ENCODE data around the gene VANGL1.

Gene VANGL1

DNA sequence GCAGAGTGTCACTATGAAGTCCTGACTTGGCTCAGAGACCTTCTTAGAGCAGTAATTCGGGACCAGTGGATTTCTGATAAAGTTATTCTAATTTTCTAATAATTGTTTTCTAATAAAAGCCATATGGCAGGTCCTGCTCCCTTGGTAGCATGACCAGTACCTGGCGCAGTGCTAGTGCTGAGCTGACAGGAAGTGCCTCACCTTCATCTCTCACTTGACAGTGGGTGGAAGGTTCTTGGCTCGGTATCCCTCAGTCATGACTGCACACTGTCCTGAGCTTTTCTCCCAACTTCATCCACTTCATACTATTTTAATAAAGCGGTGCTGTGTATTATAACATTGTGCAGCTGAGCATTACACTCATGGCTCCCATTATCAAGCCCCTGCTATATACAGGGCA lies 14.1 kb downstream of the VANGL1 start:
- Histone ChIP-seq H3K36me3 (peaks cover 36 to 57% (median 46%) of the 10 kb centered on the region in 11 experiments), H3K9ac (no peak overlapping the region), H3K9me3 (replicated peaks in 1 of 11) (peaks cover 0 to 10% (median 6%) of the 10 kb centered on the region in 11 experiments; a peak in 9 of 22 replicates), H3K4me3 (no peak overlapping the region), H3K27me3 (no peaks in the 10 kb centered on the region), H3K4me2 (peak overlapping the region; percentile 2 to 82 (median 72); a peak in 14 of 22 replicates), H3K27ac (no peak overlapping the region), H4K20me1 (peaks cover 0 to 5% (median 0%) of the 10 kb centered on the region in 11 experiments; a peak in 1 of 22 replicates), H3K4me1 (peaks cover 24 to 50% (median 35%) of the 10 kb centered on the region in 10 experiments)
- no peak for TF ChIP-seq Cebpa-rat (IDR thresholded peaks at IDR 0.05)

- peaks cover 0 to 5% (median 0%) of the 10 kb centered on the region in 11 experiments; a peak in 1 of 22 replicates for H4K20me1 ChIP-seq
- H3K4me2 ChIP-seq = peak overlapping the region in 5 of 11 experiments; percentile 2 to 79 (median 51); a peak in 2 of 22 replicates
- H3K4me3 ChIP-seq = no peak overlapping the region
- peaks cover 0 to 10% (median 6%) of the 10 kb centered on the region in 11 experiments; a peak in 9 of 22 replicates for H3K9me3 ChIP-seq (replicated peaks in 1 of 11)
- TF ChIP-seq Cebpa-rat (IDR thresholded peaks at IDR 0.05) = no peak
- H3K36me3 ChIP-seq = peaks cover 39 to 59% (median 47%) of the 10 kb centered on the region in 11 experiments
- no peak overlapping the region for H3K9ac ChIP-seq
- no peak overlapping the region for H3K27ac ChIP-seq
- no peaks in the 10 kb centered on the region for H3K27me3 ChIP-seq
- peaks cover 24 to 46% (median 35%) of the 10 kb centered on the region in 10 experiments for H3K4me1 ChIP-seq
Observed at GRCh38 chr1:115656461-115657077, 14.8 kb downstream of the VANGL1 start.

DNA sequence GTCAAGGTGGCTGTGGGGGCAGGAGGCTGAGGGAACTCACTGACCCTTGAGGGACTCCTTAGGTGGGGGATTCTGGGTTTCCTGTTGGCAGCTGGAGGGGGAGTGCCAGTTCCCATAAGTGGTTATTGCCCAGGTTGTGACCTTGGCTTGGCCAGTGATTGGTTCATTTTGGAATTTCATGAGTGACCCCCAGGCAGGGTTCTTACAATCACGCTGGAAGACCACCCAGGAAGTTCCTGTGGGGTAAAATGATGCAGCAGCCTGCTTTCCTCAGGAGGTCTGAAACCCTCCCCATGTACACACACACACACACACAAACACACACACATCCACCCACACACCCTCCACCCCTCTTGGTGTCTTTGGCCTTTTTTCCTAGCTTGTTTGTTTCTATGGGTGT lies 16.9 kb downstream of the VANGL1 start:
- peaks cover 0 to 5% (median 0%) of the 10 kb centered on the region in 11 experiments; a peak in 1 of 22 replicates for H4K20me1 ChIP-seq
- peaks cover 23 to 33% (median 27%) of the 10 kb centered on the region in 10 experiments for H3K4me1 ChIP-seq
- H3K4me2 ChIP-seq = no peak overlapping the region
- TF ChIP-seq Cebpa-rat (IDR thresholded peaks at IDR 0.05) = no peak
- no peak overlapping the region for H3K4me3 ChIP-seq
- H3K9ac ChIP-seq = no peak overlapping the region
- H3K9me3 ChIP-seq (replicated peaks in 1 of 11) = peaks cover 0 to 10% (median 6%) of the 10 kb centered on the region in 11 experiments; a peak in 9 of 22 replicates
- H3K27ac ChIP-seq = no peak overlapping the region
- peaks cover 35 to 64% (median 51%) of the 10 kb centered on the region in 11 experiments for H3K36me3 ChIP-seq
- H3K27me3 ChIP-seq = no peaks in the 10 kb centered on the region

DNA sequence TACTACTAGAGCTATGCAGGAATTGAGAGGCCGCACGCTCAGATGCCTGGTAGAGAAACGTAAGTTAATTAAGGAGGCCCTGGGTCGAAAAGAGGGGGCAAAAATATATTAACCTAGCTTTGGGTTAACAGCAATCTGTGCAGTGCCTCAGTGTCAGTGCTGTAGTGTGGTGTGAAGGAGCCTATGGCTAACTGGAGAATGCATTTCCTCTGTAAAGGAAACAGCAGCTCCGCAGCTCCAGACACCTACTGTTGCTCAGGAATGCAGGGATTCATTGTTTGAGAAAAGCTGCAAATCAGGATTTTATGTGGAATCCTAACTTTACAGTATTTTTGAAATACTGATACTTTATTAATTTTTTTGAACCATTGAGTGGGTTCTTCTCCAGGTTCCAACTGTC lies 18.4 kb downstream of the VANGL1 start:
- peaks cover 0 to 10% (median 6%) of the 10 kb centered on the region in 11 experiments; a peak in 9 of 22 replicates for H3K9me3 ChIP-seq (replicated peaks in 1 of 11)
- H3K36me3 ChIP-seq = peaks cover 50 to 79% (median 66%) of the 10 kb centered on the region in 11 experiments
- no peak overlapping the region for H3K9ac ChIP-seq
- peaks cover 8 to 18% (median 12%) of the 10 kb centered on the region in 10 experiments for H3K4me1 ChIP-seq
- H3K4me3 ChIP-seq = no peak overlapping the region
- H3K27ac ChIP-seq = no peak overlapping the region
- no peak overlapping the region for H3K4me2 ChIP-seq
- TF ChIP-seq Cebpa-rat (IDR thresholded peaks at IDR 0.05) = no peak
- no peaks in the 10 kb centered on the region for H4K20me1 ChIP-seq
- H3K27me3 ChIP-seq = no peaks in the 10 kb centered on the region

- H3K4me3 ChIP-seq = no peak overlapping the region
- H3K36me3 ChIP-seq = peaks cover 60 to 89% (median 76%) of the 10 kb centered on the region in 11 experiments
- H3K4me2 ChIP-seq = no peak overlapping the region
- peaks cover 0 to 8% (median 2%) of the 10 kb centered on the region in 10 experiments; a peak in 11 of 20 replicates for H3K4me1 ChIP-seq
- H3K27me3 ChIP-seq = no peaks in the 10 kb centered on the region
- H4K20me1 ChIP-seq = no peaks in the 10 kb centered on the region
- H3K9ac ChIP-seq = no peak overlapping the region
- H3K9me3 ChIP-seq (replicated peaks in 1 of 11) = peaks cover 0 to 10% (median 6%) of the 10 kb centered on the region in 11 experiments; a peak in 9 of 22 replicates
- no peak overlapping the region for H3K27ac ChIP-seq
- no peak for TF ChIP-seq Cebpa-rat (IDR thresholded peaks at IDR 0.05)
Observed at GRCh38 chr1:115661157-115661556, 19.4 kb downstream of the VANGL1 start.

- no peak overlapping the region for H3K4me3 ChIP-seq
- H3K27ac ChIP-seq = no peak overlapping the region
- H3K27me3 ChIP-seq = no peaks in the 10 kb centered on the region
- no peak overlapping the region for H3K9ac ChIP-seq
- peaks cover 9 to 25% (median 22%) of the 10 kb centered on the region in 10 experiments; a peak in 18 of 20 replicates for H3K4me1 ChIP-seq
- H3K36me3 ChIP-seq = peaks cover 31 to 83% (median 65%) of the 10 kb centered on the region in 11 experiments
- H3K9me3 ChIP-seq (replicated peaks in 1 of 11) = peaks cover 0 to 17% (median 0%) of the 10 kb centered on the region in 11 experiments; a peak in 8 of 22 replicates
- H3K4me2 ChIP-seq = no peak overlapping the region
- TF ChIP-seq Cebpa-rat (IDR thresholded peaks at IDR 0.05) = no peak
- peaks cover 0 to 4% (median 0%) of the 10 kb centered on the region in 11 experiments; a peak in 1 of 22 replicates for H4K20me1 ChIP-seq
Observed at GRCh38 chr1:115665319-115666096, 23.7 kb downstream of the VANGL1 start.

GRCh38 chr1:115666206-115666605 lies 24.4 kb downstream of the VANGL1 start:
- Histone ChIP-seq H3K4me2 (no peak overlapping the region), H3K9ac (no peak overlapping the region), H3K27ac (no peak overlapping the region), H3K4me3 (no peak overlapping the region), H4K20me1 (peaks cover 0 to 10% (median 0%) of the 10 kb centered on the region in 11 experiments; a peak in 4 of 22 replicates), H3K36me3 (peaks cover 30 to 77% (median 60%) of the 10 kb centered on the region in 11 experiments), H3K27me3 (no peaks in the 10 kb centered on the region), H3K9me3 (replicated peaks in 1 of 11) (peaks cover 0 to 17% (median 0%) of the 10 kb centered on the region in 11 experiments; a peak in 8 of 22 replicates), H3K4me1 (peaks cover 9 to 32% (median 29%) of the 10 kb centered on the region in 10 experiments; a peak in 18 of 20 replicates)
- no peak for TF ChIP-seq Cebpa-rat (IDR thresholded peaks at IDR 0.05)

GRCh38 chr1:115666702-115667101 lies 24.9 kb downstream of the VANGL1 start:
- Histone ChIP-seq H3K27ac (no peak overlapping the region), H3K36me3 (peaks cover 30 to 75% (median 57%) of the 10 kb centered on the region in 11 experiments)

More at GRCh38 chr1:115666702-115667101, 24.9 kb downstream of the VANGL1 start:
- no peak for TF ChIP-seq Cebpa-rat (IDR thresholded peaks at IDR 0.05)
- Histone ChIP-seq H3K4me2 (no peak overlapping the region), H4K20me1 (peaks cover 0 to 15% (median 0%) of the 10 kb centered on the region in 11 experiments; a peak in 5 of 22 replicates), H3K4me1 (peaks cover 9 to 36% (median 34%) of the 10 kb centered on the region in 10 experiments; a peak in 18 of 20 replicates), H3K9me3 (replicated peaks in 1 of 11) (peaks cover 0 to 17% (median 0%) of the 10 kb centered on the region in 11 experiments; a peak in 8 of 22 replicates), H3K4me3 (no peak overlapping the region), H3K27me3 (no peaks in the 10 kb centered on the region), H3K9ac (no peak overlapping the region)

Data from BLaER1 treated with 17β-estradiol and CSF1 and Interleukin-3, amounts not matched to agents 10 nM and 100 nM (cell line).